Colonic mucosa (tissue), 4 donors: ENCODE results near the gene SBK2. TPM values are rescaled to one million over a fixed set of nuclear protein-coding genes. Genes with fewer than 3 reads are reported as not detected.
A peak's percentile ranks its signal among the peaks of the same experiment; 100 is the strongest.

Source experiments
- DNase-seq: peaks from one replicate; pipeline ENCODE4 v3.0.0-alpha.2; 2020
- H3K27ac ChIP-seq: fragments of 200-600 bp; one replicate; pipeline ENCODE4 v1.8.0; 2021
- H3K27me3 ChIP-seq: fragments of 200-600 bp; one replicate; pipeline ENCODE4 v1.8.0; 2021
- H3K36me3 ChIP-seq: fragments of 200-600 bp; one replicate; pipeline ENCODE4 v1.8.0; 2021
- H3K4me1 ChIP-seq: fragments of 200-600 bp; one replicate; pipeline ENCODE4 v1.8.0; 2021; ENCODE audit warnings: mild to moderate bottlenecking
- H3K4me3 ChIP-seq: fragments of 200-600 bp; one replicate; pipeline ENCODE4 v1.8.0; 2021
- H3K9ac ChIP-seq, 2 donors: one replicate each; pipeline ENCODE4 v1.7.0; 2013; ENCODE audit warnings: control low read depth in 2 of 2, low read depth in 2 of 2, low read length in 2 of 2
- H3K9me3 ChIP-seq: fragments of 200-600 bp; one replicate; pipeline ENCODE4 v1.8.0; 2021
- CTCF ChIP-seq: fragments of 200-600 bp; IDR thresholded peaks from one replicate; pipeline ENCODE4 v1.8.0; 2022; ENCODE audit warnings: antibody characterized with exemption, mild to moderate bottlenecking
- intact Hi-C: fragments of 100-400 bp; cut with DNase I; formaldehyde crosslinking; loops from one replicate; pipeline ENCODE4 v1.14.1; 2022
- total RNA-seq, 2 donors: library from RNA; stranded (reverse); fragmentation: NEBNext Ultra II Directional in 1 of 2; extraction: Animal tissue kit (Norgen Biotek cat#: 25700) in 1 of 2; gene quantifications; one replicate each; pipeline ENCODE4 v1.2.1, GENCODE V29; 2021
- donor health status: healthy.
- donor health status: DM: no; HTN: no; CAD: no.
- donor health status: DM: no; HTN: no; CAD: no.

SBK2 gene
- total RNA-seq, 2 donors from 2014 or later: not detected

GRCh38 chr19:55483706-55484592 lies 53.0 kb downstream of the SBK2 start:
- Histone ChIP-seq H3K9ac (peak overlapping the region; percentile 34 to 35), H3K9me3 (no peaks in the 10 kb centered on the region), H3K27ac (no peak overlapping the region), H3K4me1 (peaks cover 10% of the 10 kb centered on the region), H3K4me3 (peak overlapping the region; percentile 53), H3K27me3 (no peaks in the 10 kb centered on the region), H3K36me3 (no peaks in the 10 kb centered on the region)
- DNase-seq: no peak
- intact Hi-C loops: no loop called here
- no peak for TF ChIP-seq CTCF

- Histone ChIP-seq H3K27me3 (no peaks in the 10 kb centered on the region), H3K4me3 (no peak overlapping the region), H3K9me3 (no peaks in the 10 kb centered on the region), H3K9ac (no peak overlapping the region), H3K4me1 (peaks cover 10% of the 10 kb centered on the region), H3K27ac (no peak overlapping the region), H3K36me3 (no peaks in the 10 kb centered on the region)
- intact Hi-C loops: no loop called here
- DNase-seq: no peak
- TF ChIP-seq CTCF: no peak
Observed at GRCh38 chr19:55482967-55483705, 53.8 kb downstream of the SBK2 start.

GRCh38 chr19:55482156-55482961 lies 54.6 kb downstream of the SBK2 start:
- TF ChIP-seq CTCF: no peak
- no peaks in the 10 kb centered on the region for H3K9me3 ChIP-seq
- intact Hi-C loops: no loop called here
- peaks cover 10% of the 10 kb centered on the region for H3K4me1 ChIP-seq
- H3K36me3 ChIP-seq: no peaks in the 10 kb centered on the region
- no peak overlapping the region for H3K9ac ChIP-seq
- no peaks in the 10 kb centered on the region for H3K27me3 ChIP-seq
- no peak overlapping the region for H3K27ac ChIP-seq
- no peak for DNase-seq
- H3K4me3 ChIP-seq: no peak overlapping the region

- intact Hi-C loops: no loop called here
- Histone ChIP-seq H3K4me1 (peaks cover 10% of the 10 kb centered on the region), H3K4me3 (no peak overlapping the region), H3K9me3 (no peaks in the 10 kb centered on the region), H3K27me3 (no peaks in the 10 kb centered on the region), H3K9ac (no peak overlapping the region), H3K36me3 (no peaks in the 10 kb centered on the region), H3K27ac (no peak overlapping the region)
- no peak for TF ChIP-seq CTCF
- DNase-seq: no peak
Observed at GRCh38 chr19:55481794-55482155, 55.2 kb downstream of the SBK2 start.

- TF ChIP-seq CTCF: no peak
- Histone ChIP-seq H3K9ac (no peak overlapping the region), H3K4me1 (peaks cover 10% of the 10 kb centered on the region), H3K27ac (no peak overlapping the region), H3K36me3 (no peaks in the 10 kb centered on the region), H3K27me3 (no peaks in the 10 kb centered on the region), H3K9me3 (no peaks in the 10 kb centered on the region), H3K4me3 (no peak overlapping the region)
- intact Hi-C loops: no loop called here
- DNase-seq: no peak
Observed at GRCh38 chr19:55481148-55481793, 55.7 kb downstream of the SBK2 start.
